HepG2 (cell line): ENCODE data around the gene ADGRF4. TPM values are rescaled to one million over a fixed set of nuclear protein-coding genes. Genes with fewer than 3 reads are reported as not detected.

Experiments used
- ATAC-seq: fragments of 200-7000 bp; cut with Tn5 transposase; 3 replicates; pipeline ENCODE4 v1.9.1; 2020; ENCODE audit warnings: mild to moderate bottlenecking, moderate library complexity
- BruUV-seq: library from RNA; stranded (reverse); fragments of 400-500 nt; replicated peaks from 2 replicates; lab custom pipeline; 2021; lab: Mats Ljungman, UMichigan
- CTCF ChIA-PET: fragments of 300-600 bp; formaldehyde crosslinking; extraction: SDS; loops from one replicate; lab custom pipeline; 2021; ENCODE audit warnings: low total read pairs, inconsistent platforms, low intra/inter-chr PET ratio; lab: Yijun Ruan, JAX
- POLR2A ChIA-PET: fragments of 350-600 bp; sonication (Branson Sonifier 250); formaldehyde crosslinking; loops from one replicate; lab custom pipeline; 2020; ENCODE audit warnings: antibody characterized with exemption, inconsistent platforms; lab: Yijun Ruan, JAX
- DNase-seq: peaks from one replicate; pipeline ENCODE4 v3.0.0-alpha.2; 2015; ENCODE audit warnings: low spot score
- FAIRE-seq: peaks from 3 replicates; lab custom pipeline; 2011; peaks lifted over from hg19 to GRCh38; lab: Jason Lieb, UNC
- H2AFZ ChIP-seq: one replicate; pipeline ENCODE4 v1.6.1; 2011; ENCODE audit warnings: low read length, inconsistent platforms
- H3K27ac ChIP-seq: fragments of 300-600 bp; 3 replicates; pipeline ENCODE4 v1.8.0; 2011; ENCODE audit warnings: mixed run types, mild to moderate bottlenecking, mixed read lengths, low read length, inconsistent platforms; ENCODE audit not compliant: insufficient read depth; ENCODE audit errors: extremely low read length
- H3K27me3 ChIP-seq, 2 experiments: fragments of 200-600 bp in 1 of 2; 2 replicates in 1 of 2; 3 replicates in 1 of 2; pipeline versions ENCODE4 v1.6.0 to v1.8.0; 2011; ENCODE audit warnings: low read length in 2 of 2, mild to moderate bottlenecking in 2 of 2, moderate library complexity in 2 of 2, inconsistent platforms in 1 of 2; ENCODE audit not compliant: insufficient read depth in 2 of 2, control insufficient read depth in 1 of 2
- H3K36me3 ChIP-seq, 2 experiments: fragments of 200-600 bp in 1 of 2; replicated peaks in 1 of 2; 2 replicates in 1 of 2; 3 replicates in 1 of 2; pipeline versions ENCODE4 v1.5.1 to v1.8.0; 2011; ENCODE audit warnings: low read length in 2 of 2, inconsistent platforms in 1 of 2; ENCODE audit not compliant: insufficient read depth in 2 of 2, control insufficient read depth in 1 of 2
- H3K4me1 ChIP-seq: 2 replicates; pipeline ENCODE4 v1.5.1; 2012; ENCODE audit warnings: low read length, inconsistent platforms; ENCODE audit not compliant: insufficient read depth
- H3K4me2 ChIP-seq: 2 replicates; pipeline ENCODE4 v1.6.0; 2011; ENCODE audit warnings: low read depth, low read length, inconsistent platforms
- H3K4me3 ChIP-seq, 3 experiments: fragments of 200-600 bp in 1 of 3; sonication (generic), shearing (Covaris generic) in 1 of 3; replicated peaks in 1 of 3; 2 replicates each; pipeline ENCODE4 v1.5.1; 2011 to 2016; ENCODE audit warnings: low read length in 3 of 3, inconsistent platforms in 2 of 3, low read depth in 2 of 3, mild to moderate bottlenecking in 2 of 3, control low read depth in 1 of 3, mixed read lengths in 1 of 3; ENCODE audit not compliant: insufficient read depth in 1 of 3
- H3K79me2 ChIP-seq: one replicate; pipeline ENCODE4 v1.6.1; 2011; ENCODE audit warnings: low read length, inconsistent platforms; ENCODE audit not compliant: insufficient read depth
- H3K9ac ChIP-seq: 2 replicates; pipeline ENCODE4 v1.6.0; 2011; ENCODE audit warnings: mild to moderate bottlenecking, low read depth, low read length, inconsistent platforms; ENCODE audit not compliant: insufficient read depth
- H3K9me3 ChIP-seq: 2 replicates; pipeline ENCODE4 v1.5.1; 2012; ENCODE audit warnings: mild to moderate bottlenecking, low read length
- H4K20me1 ChIP-seq: 2 replicates; pipeline ENCODE4 v1.6.0; 2011; ENCODE audit warnings: inconsistent platforms, mild to moderate bottlenecking, low read length, moderate library complexity; ENCODE audit not compliant: insufficient read depth
- BCL6 ChIP-seq: IDR thresholded peaks from 2 replicates; pipeline ENCODE4 v1.6.1; 2016; ENCODE audit warnings: missing genetic modification reagents, missing compliant biosample characterization
- HIVEP1 ChIP-seq: sonication (generic); formaldehyde crosslinking; IDR thresholded peaks from 2 replicates; pipeline ENCODE4 v1.4.0; 2020; ENCODE audit warnings: mild to moderate bottlenecking, missing genetic modification reagents
- HOXA3 ChIP-seq: sonication (generic); formaldehyde crosslinking; IDR thresholded peaks from 2 replicates; pipeline ENCODE4 v1.5.0; 2020; ENCODE audit warnings: missing genetic modification reagents
- JARID2 ChIP-seq: sonication (generic); formaldehyde crosslinking; IDR thresholded peaks from 2 replicates; pipeline ENCODE4 v1.8.1; 2023; ENCODE audit warnings: missing genetic modification reagents, inconsistent platforms; ENCODE audit not compliant: insufficient replicate concordance
- MED8 ChIP-seq: sonication (generic); formaldehyde crosslinking; IDR thresholded peaks from 2 replicates; pipeline ENCODE4 v1.8.1; 2023; ENCODE audit warnings: mild to moderate bottlenecking, missing genetic modification reagents; ENCODE audit not compliant: insufficient replicate concordance
- PLRG1 ChIP-seq: fragments of 450-650 bp; conservative IDR thresholded peaks from 2 replicates; pipeline ENCODE4 v1.6.1; 2016
- PPARG ChIP-seq: conservative IDR thresholded peaks from 2 replicates; pipeline ENCODE4 v1.6.1; 2016; ENCODE audit warnings: missing biosample characterization, missing genetic modification reagents
- TAF15 ChIP-seq: fragments of 200-400 bp; formaldehyde crosslinking; IDR thresholded peaks from one replicate; pipeline ENCODE4 v1.6.1; 2018; ENCODE audit warnings: mild to moderate bottlenecking, low read depth, low read length; ENCODE audit not compliant: poor library complexity, severe bottlenecking
- YEATS4 ChIP-seq: sonication (generic); formaldehyde crosslinking; IDR thresholded peaks from 2 replicates; pipeline ENCODE4 v1.4.0; 2020; ENCODE audit warnings: missing genetic modification reagents, borderline replicate concordance
- ZBTB7A ChIP-seq: sonication (generic); formaldehyde crosslinking; IDR thresholded peaks from 2 replicates; pipeline ENCODE4 v1.8.0; 2022; ENCODE audit warnings: mild to moderate bottlenecking, missing genetic modification reagents
- ZNF512B ChIP-seq: sonication (generic); formaldehyde crosslinking; IDR thresholded peaks from 2 replicates; pipeline ENCODE4 v1.5.1; 2020; ENCODE audit warnings: missing genetic modification reagents, mild to moderate bottlenecking, borderline replicate concordance
- ZNF75D ChIP-seq: sonication (generic); formaldehyde crosslinking; IDR thresholded peaks from 2 replicates; pipeline ENCODE4 v1.8.1; 2023; ENCODE audit warnings: missing genetic modification reagents, mild to moderate bottlenecking, borderline replicate concordance
- ZNF777 ChIP-seq: sonication (generic); formaldehyde crosslinking; IDR thresholded peaks from 2 replicates; pipeline ENCODE4 v1.4.0; 2020; ENCODE audit warnings: missing genetic modification reagents
- WGBS: methylation state at CpG from one replicate; pipeline ENCODE4 v1.1.6; 2017; ENCODE audit warnings: low lambda C conversion rate; 5-methylcytosine and 5-hydroxymethylcytosine counted together
- in situ Hi-C: cut with HindIII; loops from 2 replicates; pipeline ENCODE4 v1.10.0; 2017; ENCODE audit warnings: low pct_unique_long_range_greater_than_20kb; ENCODE audit not compliant: extremely low pct_ligation_motif_present
- intact Hi-C: fragments of 100-400 bp; cut with micrococcal nuclease; formaldehyde crosslinking; loops from one replicate; pipeline ENCODE4 v1.10.0; 2022; ENCODE audit not compliant: unreplicated experiment
- polyA plus RNA-seq, 8 experiments: library from polyadenylated mRNA; depleted of rRNA in 3 of 8; stranded (reverse) in 7 of 8; unstranded in 1 of 8; fragments of >200 nt; fragmentation: Illumina TruSeq in 4 of 8; extraction: Trizol in 4 of 8; gene quantifications; 2 replicates each; pipeline versions ENCODE4 v1.2.1 to v1.2.3, GENCODE V29; 2011 to 2016; ENCODE audit warnings: low read depth in 4 of 8, missing spikeins in 1 of 8, mixed read lengths in 1 of 8; ENCODE audit not compliant: insufficient read depth in 1 of 8
- total RNA-seq, 5 experiments: library from RNA; depleted of rRNA; stranded (reverse); fragments of >200 nt; fragmentation: Illumina TruSeq; extraction: Trizol; gene quantifications; 2 replicates each; pipeline ENCODE4 v1.2.3, GENCODE V29; 2016; ENCODE audit warnings: low read depth in 1 of 5
- TF ChIP-seq, protein P1 (sequence below): sonication (generic); formaldehyde crosslinking; IDR thresholded peaks from 2 replicates; pipeline ENCODE4 v1.5.1; 2020; ENCODE audit warnings: mild to moderate bottlenecking, missing genetic modification reagents

The ADGRF4 gene
- total and polyA plus RNA-seq, 2 of the 13 experiments (the other 11 are each of a cell fraction or from before 2014, with no cell fraction given): 0.01 TPM; not detected in 1

- H3K27me3 ChIP-seq: no peaks in the 10 kb centered on the region
- H3K27ac ChIP-seq: no peak overlapping the region
- no peaks in the 10 kb centered on the region for H3K36me3 ChIP-seq
- no peak for FAIRE-seq
- BruUV-seq: no TSS peak
- no peaks in the 10 kb centered on the region for H3K79me2 ChIP-seq
- no peak for ATAC-seq
- H3K4me1 ChIP-seq: no peaks in the 10 kb centered on the region
- intact Hi-C loops: no loop called here
- H3K4me3 ChIP-seq: no peak overlapping the region
- H2AFZ ChIP-seq: no peak overlapping the region
- 0% methylated on average over 1 of the region's 1 CpG for WGBS
- no peak overlapping the region for H3K9ac ChIP-seq
- no peaks in the 10 kb centered on the region for H3K9me3 ChIP-seq
- no peak for DNase-seq
- H4K20me1 ChIP-seq: no peaks in the 10 kb centered on the region
- TF ChIP-seq, protein P1, sequence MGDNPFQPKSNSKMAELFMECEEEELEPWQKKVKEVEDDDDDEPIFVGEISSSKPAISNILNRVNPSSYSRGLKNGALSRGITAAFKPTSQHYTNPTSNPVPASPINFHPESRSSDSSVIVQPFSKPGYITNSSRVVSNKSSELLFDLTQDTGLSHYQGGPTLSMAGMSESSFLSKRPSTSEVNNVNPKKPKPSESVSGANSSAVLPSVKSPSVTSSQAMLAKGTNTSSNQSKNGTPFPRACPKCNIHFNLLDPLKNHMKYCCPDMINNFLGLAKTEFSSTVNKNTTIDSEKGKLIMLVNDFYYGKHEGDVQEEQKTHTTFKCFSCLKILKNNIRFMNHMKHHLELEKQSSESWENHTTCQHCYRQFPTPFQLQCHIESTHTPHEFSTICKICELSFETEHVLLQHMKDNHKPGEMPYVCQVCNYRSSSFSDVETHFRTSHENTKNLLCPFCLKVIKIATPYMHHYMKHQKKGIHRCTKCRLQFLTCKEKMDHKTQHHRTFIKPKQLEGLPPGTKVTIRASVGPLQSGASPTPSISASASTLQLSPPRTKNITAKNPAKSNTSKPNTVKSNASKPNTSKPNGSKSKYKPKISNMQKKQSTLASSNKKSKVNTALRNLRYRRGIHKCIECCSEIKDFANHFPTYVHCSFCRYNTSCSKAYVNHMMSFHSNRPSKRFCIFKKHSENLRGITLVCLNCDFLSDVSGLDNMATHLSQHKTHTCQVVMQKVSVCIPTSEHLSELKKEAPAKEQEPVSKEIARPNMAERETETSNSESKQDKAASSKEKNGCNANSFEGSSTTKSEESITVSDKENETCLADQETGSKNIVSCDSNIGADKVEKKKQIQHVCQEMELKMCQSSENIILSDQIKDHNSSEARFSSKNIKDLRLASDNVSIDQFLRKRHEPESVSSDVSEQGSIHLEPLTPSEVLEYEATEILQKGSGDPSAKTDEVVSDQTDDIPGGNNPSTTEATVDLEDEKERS: no peak
- TF ChIP-seq BCL6 (CRISPR knock-in tag): no peak
- no peak for TF ChIP-seq ZNF777 (CRISPR knock-in tag)
- no peak for TF ChIP-seq PPARG (CRISPR knock-in tag)
- no peak for TF ChIP-seq ZNF512B (CRISPR knock-in tag)
- no peak for TF ChIP-seq PLRG1
- no peak for TF ChIP-seq YEATS4
- TF ChIP-seq ZBTB7A (CRISPR knock-in tag): no peak
- TF ChIP-seq TAF15: no peak
- no peak for TF ChIP-seq HIVEP1 (CRISPR knock-in tag)
- TF ChIP-seq JARID2 (CRISPR knock-in tag): no peak
- no peak for TF ChIP-seq MED8
- TF ChIP-seq HOXA3 (CRISPR knock-in tag): no peak
- TF ChIP-seq ZNF75D: no peak
- POLR2A ChIA-PET: no interaction called here
- in situ Hi-C loops: no loop called here
- H3K4me2 ChIP-seq: no peak overlapping the region
- CTCF ChIA-PET: no interaction called here
Observed at GRCh38 chr6:47740714-47741113, 42.3 kb downstream of the ADGRF4 start.
